ENCODE data around the gene PIK3R3. TPM values are rescaled to one million over a fixed set of nuclear protein-coding genes. Genes with fewer than 3 reads are reported as not detected.

Gene PIK3R3
- total and polyA plus RNA-seq, 7 donors = 2.4 to 11.6 (median 7.0) TPM

- TF ChIP-seq POLR2A (IDR thresholded peaks at IDR 0.05) (no peak), CTCF (IDR thresholded peaks at IDR 0.05) (no peak), EP300 (IDR thresholded peaks at IDR 0.05) (no peak), POLR2AphosphoS5 (IDR thresholded peaks at IDR 0.05) (no peak)
- 95 to 96% methylated on average over 1 of the region's 1 CpG for WGBS, 2 donors
- no peak overlapping the region for H3K4me3 ChIP-seq
- intact Hi-C loops (cut with DNase I) = no loop called here
- no peaks in the 10 kb centered on the region for H3K36me3 ChIP-seq
- H3K4me1 ChIP-seq = no peaks in the 10 kb centered on the region
- no peak overlapping the region for H3K27ac ChIP-seq
- no peaks in the 10 kb centered on the region for H3K27me3 ChIP-seq
- DNase-seq = no peak
- H3K9me3 ChIP-seq = no peaks in the 10 kb centered on the region
These were observed 21.9 kb downstream of the PIK3R3 start for GRCh38 chr1:46110521-46110920.

GRCh38 chr1:46102769-46103476 lies 29.5 kb downstream of the PIK3R3 start:
- Histone ChIP-seq H3K4me3 (no peak overlapping the region), H3K4me1 (no peaks in the 10 kb centered on the region), H3K36me3 (no peaks in the 10 kb centered on the region), H3K27ac (no peak overlapping the region), H3K9me3 (no peaks in the 10 kb centered on the region), H3K27me3 (no peaks in the 10 kb centered on the region)
- WGBS, 2 donors = 91 to 94% methylated on average over 6 of the region's 6 CpGs
- intact Hi-C loops (cut with DNase I) = no loop called here
- no peak for TF ChIP-seq POLR2AphosphoS5 (IDR thresholded peaks at IDR 0.05)
- TF ChIP-seq CTCF (IDR thresholded peaks at IDR 0.05) = no peak
- TF ChIP-seq EP300 (IDR thresholded peaks at IDR 0.05) = no peak
- no peak for DNase-seq

GRCh38 chr1:46099215-46099614 lies 33.2 kb downstream of the PIK3R3 start:
- H3K4me1 ChIP-seq = no peaks in the 10 kb centered on the region
- DNase-seq = no peak
- no peaks in the 10 kb centered on the region for H3K27me3 ChIP-seq
- H3K36me3 ChIP-seq = no peaks in the 10 kb centered on the region
- no peak overlapping the region for H3K4me3 ChIP-seq
- no peaks in the 10 kb centered on the region for H3K9me3 ChIP-seq
- WGBS, 2 donors = 95 to 98% methylated on average over 1 of the region's 1 CpG
- intact Hi-C loops (cut with DNase I) = no loop called here
- H3K27ac ChIP-seq = no peak overlapping the region
- TF ChIP-seq POLR2AphosphoS5 (IDR thresholded peaks at IDR 0.05) (no peak), POLR2A (IDR thresholded peaks at IDR 0.05) (no peak), EP300 (IDR thresholded peaks at IDR 0.05) (no peak), CTCF (IDR thresholded peaks at IDR 0.05) (no peak)

- WGBS, 2 donors = 88 to 91% methylated on average over 3 of the region's 3 CpGs
- TF ChIP-seq EP300 (IDR thresholded peaks at IDR 0.05) = no peak
- no peak for TF ChIP-seq CTCF (IDR thresholded peaks at IDR 0.05)
- TF ChIP-seq POLR2AphosphoS5 (IDR thresholded peaks at IDR 0.05) = no peak
- TF ChIP-seq POLR2A (IDR thresholded peaks at IDR 0.05) = no peak
- Histone ChIP-seq H3K4me3 (no peak overlapping the region), H3K27me3 (no peaks in the 10 kb centered on the region), H3K9me3 (no peaks in the 10 kb centered on the region), H3K4me1 (no peaks in the 10 kb centered on the region), H3K27ac (no peak overlapping the region), H3K36me3 (no peaks in the 10 kb centered on the region)
- intact Hi-C loops (cut with DNase I) = no loop called here
- no peak for DNase-seq
These were observed 34.3 kb downstream of the PIK3R3 start for GRCh38 chr1:46098027-46098712.
